Kidney capillary endothelial cell (primary cell): Measurements from ENCODE around the gene LRRC2.

Experiments used
- DNase-seq: peaks from one replicate; pipeline ENCODE4 v3.0.0-alpha.2; 2018; ENCODE audit warnings: low spot score

The LRRC2 gene

DNA sequence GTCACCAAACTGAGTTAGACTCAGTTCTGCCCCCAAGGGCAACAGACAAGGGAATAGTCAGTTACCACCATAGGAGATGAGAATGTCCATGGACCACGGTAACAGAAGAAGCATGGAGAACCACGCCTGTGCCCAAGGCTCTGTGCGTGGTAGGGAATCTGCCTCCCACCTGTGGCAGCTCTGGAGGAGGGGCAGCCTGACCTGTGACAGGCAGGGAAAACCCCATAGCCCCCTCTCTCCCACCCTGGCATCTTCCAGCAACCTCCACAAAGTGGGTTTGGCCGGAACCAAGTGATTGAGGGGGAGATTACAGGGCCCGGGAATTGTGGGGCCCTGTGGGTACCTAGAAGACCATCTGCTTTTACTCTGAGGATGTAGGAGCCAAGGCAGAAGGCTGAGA lies 87.1 kb downstream of the LRRC2 start:
- DNase-seq = no peak

- DNase-seq = no peak
Measured at GRCh38 chr3:46478341-46478740, 87.8 kb downstream of the LRRC2 start.

DNA sequence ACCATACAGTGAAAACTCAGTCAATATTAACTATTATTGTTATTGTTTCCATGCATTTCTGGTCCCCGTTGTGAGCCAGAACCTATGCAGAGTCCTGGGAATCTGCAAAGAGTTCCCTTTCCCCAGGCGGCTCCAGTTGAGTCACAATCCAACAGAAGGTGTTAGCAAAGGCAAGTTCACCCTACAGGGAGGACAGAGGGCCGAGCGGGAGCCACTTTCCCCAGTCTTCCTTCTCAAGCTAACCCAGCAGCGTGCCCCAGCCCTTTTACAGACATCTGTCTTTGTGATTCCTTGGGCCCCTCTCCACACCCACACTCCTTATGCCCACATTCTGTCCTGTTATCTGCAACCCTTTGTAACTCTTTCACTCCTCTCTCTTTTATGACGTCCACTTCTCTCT lies 88.3 kb downstream of the LRRC2 start:
- DNase-seq = no peak

- DNase-seq = no peak
Measured at GRCh38 chr3:46477145-46477544, 89.0 kb downstream of the LRRC2 start.

DNA sequence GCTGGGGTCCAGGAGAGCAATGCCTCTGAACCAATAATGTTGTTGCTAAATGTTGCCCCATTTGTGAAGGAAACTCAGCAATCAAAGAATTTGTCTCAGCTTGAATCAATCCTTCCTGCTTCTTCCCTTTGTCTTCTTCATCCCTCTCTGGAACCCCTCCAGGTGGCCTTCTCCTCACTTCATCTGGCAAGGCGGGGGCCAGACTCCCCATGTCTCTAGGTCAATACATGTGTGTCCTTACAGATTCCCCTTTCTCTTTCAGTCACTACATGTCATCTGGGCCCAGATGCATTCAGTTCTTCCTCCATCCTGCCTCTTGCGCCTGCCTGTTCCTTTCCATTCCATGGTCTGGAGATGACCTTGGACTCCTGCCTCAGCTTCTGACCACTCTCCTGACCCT lies 93.4 kb downstream of the LRRC2 start:
- no peak for DNase-seq

- DNase-seq = no peak
Measured at GRCh38 chr3:46471371-46471914, 94.7 kb downstream of the LRRC2 start.

- no peak for DNase-seq
Measured at GRCh38 chr3:46470831-46471230, 95.3 kb downstream of the LRRC2 start.

DNA sequence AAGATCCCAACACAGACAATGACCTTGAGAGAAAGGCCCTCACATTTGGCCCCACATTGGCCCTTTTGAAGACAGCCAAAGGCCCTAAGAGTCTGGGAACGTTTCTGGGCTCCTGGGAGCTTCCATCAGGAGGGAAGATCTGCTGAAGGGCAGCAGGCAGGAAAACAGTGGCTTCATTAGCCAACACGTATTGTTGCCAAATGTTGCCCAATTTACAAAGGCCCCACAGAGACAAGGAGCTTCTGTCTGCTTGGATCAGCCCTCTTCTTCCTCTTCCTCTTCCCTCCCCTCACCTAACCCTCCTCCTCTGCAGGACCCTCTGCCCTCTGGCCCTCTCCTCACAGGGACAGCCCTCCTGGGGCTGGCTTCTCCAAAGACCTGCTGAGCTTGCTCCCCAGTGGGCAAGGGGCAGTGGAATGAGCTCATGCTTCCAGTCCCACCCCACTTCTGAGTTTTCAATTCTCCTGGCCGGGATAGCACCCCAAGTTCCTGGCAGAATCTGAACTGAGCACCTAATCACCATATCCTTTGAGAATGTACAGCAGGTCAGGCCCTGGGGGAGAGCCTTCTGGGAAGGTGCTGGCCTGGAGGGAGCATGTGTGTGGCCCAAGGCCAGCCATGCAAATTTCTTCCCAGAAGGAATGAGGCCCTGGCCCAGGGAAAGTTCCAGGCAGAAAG lies 96.3 kb downstream of the LRRC2 start:
- DNase-seq = no peak

- no peak for DNase-seq
Measured at GRCh38 chr3:46468753-46469600, 97.1 kb downstream of the LRRC2 start.

GRCh38 chr3:46467562-46467961 lies 98.5 kb downstream of the LRRC2 start:
- no peak for DNase-seq

DNA sequence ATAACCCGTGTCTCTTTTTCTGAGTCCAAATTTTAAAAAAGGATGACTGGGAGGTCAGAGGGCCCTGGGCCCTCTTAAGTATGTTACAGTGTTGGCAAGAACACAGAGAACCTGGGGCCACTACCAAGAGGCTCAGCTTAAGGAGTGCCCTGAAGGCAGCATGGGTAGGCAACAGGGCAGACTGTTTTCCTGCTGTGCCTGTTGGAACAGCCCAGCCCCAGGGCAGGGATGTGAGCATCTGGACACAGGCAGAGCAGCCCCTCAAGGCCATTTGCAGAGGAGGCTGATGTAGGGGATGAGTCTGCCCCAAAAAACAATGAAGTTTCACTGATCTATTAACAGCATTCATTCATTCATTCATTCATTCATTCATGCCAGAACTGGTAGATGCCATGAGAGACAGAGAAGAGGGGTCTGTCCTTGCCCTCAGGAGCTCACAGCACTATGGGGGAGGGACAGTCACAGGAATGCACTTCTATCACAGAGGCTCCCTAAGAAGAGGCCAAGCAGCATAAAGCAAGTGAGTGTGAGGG lies 99.2 kb downstream of the LRRC2 start:
- no peak for DNase-seq

GRCh38 chr3:46466273-46466672 lies 99.8 kb downstream of the LRRC2 start:
- DNase-seq = no peak
